ENCODE data around the gene SLC6A17.

GRCh38 chr1:110241516-110241915 lies 91.2 kb downstream of the SLC6A17 start:
- TF ChIP-seq ZC3H10 (CRISPR knock-in tag; IDR thresholded peaks at IDR 0.05) (no peak), ZNF70 (CRISPR knock-in tag; IDR thresholded peaks at IDR 0.05) (no peak), CREB5 (CRISPR knock-in tag; IDR thresholded peaks at IDR 0.05; ENCODE audit: low read depth) (no peak), CSDC2 (CRISPR knock-in tag; IDR thresholded peaks at IDR 0.05) (no peak), PPARA (CRISPR knock-in tag; IDR thresholded peaks at IDR 0.05; ENCODE audit: borderline replicate concordance) (no peak)
